Stimulated activated naive CD4-positive, alpha-beta T cell treated with Interleukin-2 at 50 U/mL for 16 hours (primary cell): ENCODE measurements around the gene SMPD3.
A peak's percentile ranks its signal among the peaks of the same experiment; 100 is the strongest.

Experiments used
- DNase-seq: peaks from one replicate; lab custom pipeline; 2025; lab: John Stamatoyannopoulos, UW

Gene SMPD3

GRCh38 chr16:68403177-68403576 lies 45.1 kb downstream of the SMPD3 start:
- no peak for DNase-seq

DNA sequence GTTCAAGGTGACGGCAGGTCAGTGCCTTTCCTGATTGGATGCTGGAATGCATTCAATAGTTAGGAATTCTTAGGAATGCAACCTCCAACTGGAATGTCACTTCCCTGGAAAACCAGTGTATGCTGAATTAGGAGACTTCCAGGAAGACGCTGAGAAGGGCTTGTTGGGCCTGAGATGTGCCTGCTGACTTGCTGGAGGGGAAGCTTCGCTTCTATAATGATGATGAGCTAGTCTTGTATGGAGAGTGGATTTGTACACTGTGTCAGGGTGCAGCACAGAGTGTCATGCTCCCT lies 45.6 kb downstream of the SMPD3 start:
- no peak for DNase-seq

GRCh38 chr16:68401871-68402747 lies 46.2 kb downstream of the SMPD3 start:
- no peak for DNase-seq

DNA sequence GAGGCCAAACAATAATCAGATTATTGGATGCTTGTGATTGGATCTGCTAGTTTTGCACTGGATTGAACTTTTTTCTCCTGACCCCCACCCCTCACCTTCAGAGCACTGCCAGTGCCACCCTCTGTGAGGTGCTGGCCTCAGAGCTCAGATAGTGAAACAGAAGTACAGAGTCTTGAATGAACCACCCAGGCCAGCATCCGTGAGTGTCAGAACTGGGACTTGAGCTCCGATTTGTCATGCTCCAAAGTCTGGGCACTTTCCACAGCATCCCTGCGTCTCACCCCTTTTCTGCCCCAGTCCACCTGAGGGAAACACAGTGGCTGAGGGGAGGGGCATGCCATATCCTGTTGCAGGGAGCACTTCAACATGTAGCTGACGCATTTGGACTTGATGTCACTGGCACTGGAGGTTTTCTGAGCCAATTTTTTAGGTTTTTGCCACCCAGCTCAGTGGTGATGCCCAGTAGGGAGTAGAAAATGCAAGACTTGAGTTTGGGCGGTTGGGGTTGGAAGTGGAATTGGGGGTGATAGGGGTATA lies 47.3 kb downstream of the SMPD3 start:
- DNase-seq = no peak

DNA sequence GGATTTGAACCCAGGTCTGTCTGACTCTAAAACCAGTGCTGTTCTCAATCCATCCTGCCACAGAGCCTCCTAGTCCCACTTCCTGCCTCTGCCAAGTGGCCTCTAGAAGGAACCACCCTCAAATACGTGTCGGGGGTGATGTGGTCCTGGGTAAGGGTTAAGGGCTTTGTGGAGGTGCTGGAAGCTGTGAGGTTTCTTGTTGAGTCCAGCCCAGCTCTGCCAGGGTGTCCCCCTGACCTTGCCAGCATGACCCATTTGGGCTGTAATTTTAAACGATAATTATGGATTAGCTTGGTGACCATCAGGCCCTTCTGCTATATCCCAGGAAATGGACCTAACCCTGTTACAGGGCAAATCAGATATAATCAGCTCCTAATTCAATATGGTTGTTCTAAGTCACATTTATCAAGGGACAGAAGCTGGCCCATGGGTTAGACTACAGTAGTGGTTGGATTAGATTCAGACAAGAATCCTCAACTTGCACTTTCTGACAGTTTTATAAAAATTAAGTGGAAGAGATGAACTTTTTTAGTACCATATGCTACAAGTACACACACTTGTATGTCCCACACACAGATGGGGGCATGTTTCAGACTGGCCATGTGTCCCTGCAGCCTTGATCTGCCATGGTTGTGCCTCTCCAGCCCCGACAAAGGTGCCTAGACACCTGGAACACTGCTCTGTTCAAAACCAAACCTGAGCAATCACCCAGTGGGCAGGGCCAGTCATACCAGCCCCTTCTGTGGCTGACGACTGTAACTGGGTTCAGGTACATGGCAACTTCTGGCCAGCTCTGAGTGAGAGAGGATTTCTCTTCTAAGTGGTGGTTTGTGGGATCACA lies 48.0 kb downstream of the SMPD3 start:
- DNase-seq = no peak

GRCh38 chr16:68399456-68399855 lies 48.9 kb downstream of the SMPD3 start:
- no peak for DNase-seq

- no peak for DNase-seq
These were observed 50.6 kb downstream of the SMPD3 start for GRCh38 chr16:68397710-68398201.

GRCh38 chr16:68396481-68396880 lies 51.8 kb downstream of the SMPD3 start:
- peak; percentile 9 for DNase-seq

DNA sequence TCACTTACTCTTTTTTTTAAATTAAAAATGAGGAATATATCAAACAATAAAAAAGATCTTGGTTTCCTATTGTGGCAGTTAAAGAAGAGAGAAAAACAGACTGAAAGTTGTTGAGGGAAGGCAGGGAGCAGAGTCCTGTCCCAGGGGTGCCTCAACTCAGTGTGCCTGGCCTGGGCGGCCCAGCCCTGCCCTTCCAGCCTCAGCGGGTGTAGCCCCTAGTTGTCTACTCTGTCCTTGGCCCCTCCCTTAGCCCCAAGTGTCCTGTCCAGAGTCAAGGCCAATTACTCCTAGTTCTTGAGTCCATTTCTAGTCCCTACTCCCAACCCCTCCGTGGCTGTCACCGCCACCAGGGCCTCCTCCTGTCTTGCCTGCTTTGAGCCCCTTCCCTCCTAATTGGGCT lies 52.5 kb downstream of the SMPD3 start:
- no peak for DNase-seq

DNA sequence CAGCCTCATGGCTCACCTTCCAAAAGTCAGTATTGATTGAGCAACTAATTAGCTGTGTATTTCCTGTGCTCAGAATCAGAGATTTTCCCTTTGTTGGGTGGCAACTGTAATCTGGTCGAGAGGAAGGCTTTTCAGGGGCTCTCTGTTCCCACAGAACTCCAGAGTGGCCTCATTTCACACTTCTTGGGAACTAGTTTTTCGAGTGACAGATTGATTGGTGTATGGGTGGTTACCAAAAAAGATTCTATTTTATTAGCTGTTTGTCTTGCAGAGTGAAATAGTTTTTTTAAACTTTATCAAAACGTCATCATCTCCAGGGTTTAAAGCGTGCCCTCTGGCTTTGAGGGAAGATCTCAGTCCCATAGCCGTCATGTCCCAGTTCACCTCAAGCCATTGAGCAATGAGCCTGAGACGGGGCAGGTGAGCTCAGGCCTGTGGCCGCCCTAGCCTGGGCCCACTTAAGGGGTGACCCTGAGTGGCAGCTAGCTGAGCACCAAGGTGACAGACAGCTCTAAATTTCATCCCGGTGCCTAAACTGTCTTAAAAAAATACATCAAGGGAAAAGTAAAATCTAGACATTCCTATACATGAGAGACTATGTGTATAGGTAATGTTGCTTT lies 53.0 kb downstream of the SMPD3 start:
- no peak for DNase-seq

GRCh38 chr16:68393333-68393732 lies 55.0 kb downstream of the SMPD3 start:
- no peak for DNase-seq

- DNase-seq = no peak
These were observed 58.4 kb downstream of the SMPD3 start for GRCh38 chr16:68389750-68390371.

- no peak for DNase-seq
These were observed 59.3 kb downstream of the SMPD3 start for GRCh38 chr16:68389006-68389405.

DNA sequence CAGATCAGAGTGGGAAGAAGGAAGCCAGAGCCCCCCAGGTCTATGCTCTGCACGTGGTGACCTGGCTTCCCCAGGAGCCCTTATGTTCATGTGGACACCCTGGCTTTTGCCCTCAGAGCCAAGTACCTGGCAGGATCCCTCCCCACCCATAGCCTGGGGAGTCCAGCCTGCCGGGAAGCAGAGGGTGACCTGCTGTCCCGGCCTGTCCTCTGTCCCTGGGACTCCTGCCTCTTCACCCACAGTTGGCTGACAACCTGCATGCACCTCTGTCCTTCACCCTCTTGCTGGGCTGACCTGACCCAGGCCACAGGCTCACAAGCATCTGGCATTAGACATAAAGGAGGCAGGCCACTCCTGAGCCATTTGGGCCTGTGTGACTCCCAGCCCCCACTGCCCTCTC lies 60.2 kb downstream of the SMPD3 start:
- no peak for DNase-seq

- no peak for DNase-seq
These were observed 61.0 kb downstream of the SMPD3 start for GRCh38 chr16:68387301-68387700.

DNA sequence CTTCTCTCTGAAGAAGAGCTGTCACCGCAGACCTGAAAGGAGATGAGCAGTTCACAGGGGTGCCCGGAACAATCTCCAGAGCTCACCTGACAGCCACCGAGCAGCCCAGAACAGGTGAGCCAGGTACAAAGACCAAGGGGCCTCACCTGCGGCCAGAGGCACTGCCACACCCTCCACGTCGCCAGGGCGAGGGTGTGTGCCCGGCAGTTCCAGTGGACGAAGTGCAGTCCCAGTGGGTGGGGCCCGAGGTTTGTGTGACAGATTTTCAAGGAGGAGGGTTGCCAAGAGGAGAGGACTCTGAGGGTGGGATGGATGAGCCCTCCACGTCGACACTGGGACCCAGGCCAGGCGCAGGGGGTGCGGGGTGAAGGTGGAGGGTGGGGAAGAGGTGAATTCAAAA lies 61.7 kb downstream of the SMPD3 start:
- no peak for DNase-seq

DNA sequence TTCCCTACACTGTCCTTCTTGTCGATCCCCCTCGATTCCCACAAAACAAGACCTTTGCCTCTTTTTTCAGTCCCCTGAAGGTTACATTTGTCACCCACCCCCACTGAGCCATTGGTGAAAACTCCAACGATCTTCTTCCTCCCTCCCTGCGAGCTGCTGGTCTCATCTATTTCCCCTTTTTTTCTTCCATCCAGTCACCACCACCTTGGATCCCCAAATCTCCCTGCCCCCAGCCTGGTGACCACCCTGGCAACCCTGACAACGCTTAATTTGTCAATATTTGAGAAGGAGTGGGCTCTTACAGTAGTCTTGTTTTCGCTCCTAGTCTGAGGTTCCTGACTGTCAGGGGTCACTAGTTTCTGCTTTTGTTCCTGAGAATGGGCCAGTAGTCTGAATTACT lies 62.9 kb downstream of the SMPD3 start:
- DNase-seq = no peak

GRCh38 chr16:68384288-68385161 lies 63.8 kb downstream of the SMPD3 start:
- DNase-seq = no peak

DNA sequence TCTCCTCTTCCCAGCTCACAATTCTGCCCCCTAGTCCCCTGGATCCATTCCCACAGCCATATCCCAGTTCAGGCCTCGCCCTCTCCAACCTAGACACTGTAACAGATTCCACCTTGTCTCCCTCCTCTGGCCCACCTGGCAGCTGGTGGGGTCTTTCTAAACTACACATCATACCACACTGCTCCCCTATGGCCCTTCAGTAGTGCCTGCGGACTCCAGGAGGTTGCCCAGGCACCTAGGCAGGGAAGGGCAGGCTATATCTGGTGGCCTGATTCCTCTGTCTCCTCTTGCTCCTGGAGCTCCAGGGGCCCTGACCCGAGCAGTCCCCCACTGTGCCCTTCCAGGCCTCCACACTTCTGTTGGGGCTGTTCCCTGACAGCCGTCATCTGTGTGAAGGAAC lies 64.5 kb downstream of the SMPD3 start:
- DNase-seq = no peak

GRCh38 chr16:68382296-68382718 lies 66.0 kb downstream of the SMPD3 start:
- DNase-seq = no peak

GRCh38 chr16:68381363-68381724 lies 67.0 kb downstream of the SMPD3 start:
- no peak for DNase-seq
